Chondrocyte (in vitro differentiated cells): ENCODE measurements around the gene SOHLH2. TPM values are rescaled to one million over a fixed set of nuclear protein-coding genes. Genes with fewer than 3 reads are reported as not detected.

Experiments used
- DNase-seq: peaks from one replicate; pipeline ENCODE4 v3.0.0; 2021; ENCODE audit warnings: mixed read lengths, low spot score
- H3K27ac Mint-ChIP-seq: one replicate; pipeline ENCODE4 v1.8.0; 2021; ENCODE audit warnings: mild to moderate bottlenecking, moderate library complexity, mixed read lengths; ENCODE audit not compliant: unreplicated experiment
- H3K27me3 Mint-ChIP-seq: 2 replicates; pipeline ENCODE4 v1.8.0; 2021; ENCODE audit warnings: low read depth, mixed read lengths
- H3K36me3 Mint-ChIP-seq: 2 replicates; pipeline ENCODE4 v1.8.0; 2021; ENCODE audit warnings: low read depth, mixed read lengths
- H3K4me1 Mint-ChIP-seq: 2 replicates; pipeline ENCODE4 v1.8.0; 2021; ENCODE audit warnings: low read depth, mild to moderate bottlenecking, mixed read lengths
- H3K4me3 Mint-ChIP-seq: one replicate; pipeline ENCODE4 v1.8.0; 2021; ENCODE audit warnings: mild to moderate bottlenecking, moderate library complexity, mixed read lengths; ENCODE audit not compliant: unreplicated experiment
- H3K9me3 Mint-ChIP-seq: 2 replicates; pipeline ENCODE4 v1.8.0; 2021; ENCODE audit warnings: low read depth, mixed read lengths
- total RNA-seq: library from RNA; stranded (reverse); gene quantifications from 3 replicates; pipeline ENCODE4 v1.2.1, GENCODE V29; 2021
- TF ChIP-seq, protein P1 (sequence below): fragments of 200-600 bp; sonication (generic); IDR thresholded peaks from 2 replicates; pipeline ENCODE4 v1.5.0; 2021; ENCODE audit warnings: antibody characterized with exemption, mild to moderate bottlenecking, moderate library complexity

Gene SOHLH2
- total RNA-seq, 1 donor from 2014 or later, result 0.15 TPM

DNA sequence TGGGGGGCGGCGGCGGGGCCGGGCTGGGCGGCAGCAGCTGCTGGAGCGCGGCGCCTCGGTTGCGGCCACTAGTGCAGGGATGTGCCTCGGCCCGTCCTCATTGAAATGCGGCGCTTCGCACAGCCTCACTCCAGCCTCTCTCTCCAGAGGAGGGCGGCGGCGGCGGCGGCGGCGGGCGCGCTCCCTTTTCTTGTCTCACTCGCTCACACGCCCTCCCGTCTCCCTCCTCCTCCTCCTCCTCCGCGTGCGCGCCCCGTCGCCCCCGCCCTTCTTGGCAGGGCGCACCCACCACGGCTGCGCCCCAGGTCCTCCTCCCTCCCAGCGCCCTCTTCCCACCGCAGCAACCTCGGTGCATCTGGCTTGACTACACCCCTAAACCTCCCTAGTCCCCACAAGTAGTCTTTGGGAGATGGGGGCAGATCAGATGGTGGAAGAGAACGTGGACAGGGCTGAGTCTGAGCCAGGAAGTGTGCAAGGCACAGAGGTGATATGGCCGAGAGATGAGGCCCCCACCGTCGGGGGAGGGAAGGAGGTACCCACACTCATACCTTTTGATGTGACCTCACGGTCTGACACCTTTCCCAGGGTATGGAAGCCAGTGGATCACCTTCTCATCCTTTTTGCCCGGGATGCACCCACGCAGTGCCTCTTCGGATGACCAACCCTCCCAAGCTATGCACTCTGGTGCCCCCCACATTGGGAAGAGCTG is 83.0 kb downstream of the SOHLH2 start, which contains the start of gene DCLK1:
DCLK1 (minus strand) TSS at position 161 of the 709 bp plus-strand sequence.
- H3K27me3 Mint-ChIP-seq, result peaks cover 63% of the 10 kb centered on the region
- H3K4me1 Mint-ChIP-seq, result peaks cover 13% of the 10 kb centered on the region
- peak; percentile 90 for DNase-seq
- no peaks in the 10 kb centered on the region for H3K9me3 Mint-ChIP-seq
- peak within 1 kb of the TSS; percentile 72 for H3K4me3 Mint-ChIP-seq
- TF ChIP-seq, protein P1, sequence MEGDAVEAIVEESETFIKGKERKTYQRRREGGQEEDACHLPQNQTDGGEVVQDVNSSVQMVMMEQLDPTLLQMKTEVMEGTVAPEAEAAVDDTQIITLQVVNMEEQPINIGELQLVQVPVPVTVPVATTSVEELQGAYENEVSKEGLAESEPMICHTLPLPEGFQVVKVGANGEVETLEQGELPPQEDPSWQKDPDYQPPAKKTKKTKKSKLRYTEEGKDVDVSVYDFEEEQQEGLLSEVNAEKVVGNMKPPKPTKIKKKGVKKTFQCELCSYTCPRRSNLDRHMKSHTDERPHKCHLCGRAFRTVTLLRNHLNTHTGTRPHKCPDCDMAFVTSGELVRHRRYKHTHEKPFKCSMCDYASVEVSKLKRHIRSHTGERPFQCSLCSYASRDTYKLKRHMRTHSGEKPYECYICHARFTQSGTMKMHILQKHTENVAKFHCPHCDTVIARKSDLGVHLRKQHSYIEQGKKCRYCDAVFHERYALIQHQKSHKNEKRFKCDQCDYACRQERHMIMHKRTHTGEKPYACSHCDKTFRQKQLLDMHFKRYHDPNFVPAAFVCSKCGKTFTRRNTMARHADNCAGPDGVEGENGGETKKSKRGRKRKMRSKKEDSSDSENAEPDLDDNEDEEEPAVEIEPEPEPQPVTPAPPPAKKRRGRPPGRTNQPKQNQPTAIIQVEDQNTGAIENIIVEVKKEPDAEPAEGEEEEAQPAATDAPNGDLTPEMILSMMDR, result no peak
- H3K36me3 Mint-ChIP-seq, result no peaks in the 10 kb centered on the region
- no peak within 1 kb of the TSS for H3K27ac Mint-ChIP-seq

DNA sequence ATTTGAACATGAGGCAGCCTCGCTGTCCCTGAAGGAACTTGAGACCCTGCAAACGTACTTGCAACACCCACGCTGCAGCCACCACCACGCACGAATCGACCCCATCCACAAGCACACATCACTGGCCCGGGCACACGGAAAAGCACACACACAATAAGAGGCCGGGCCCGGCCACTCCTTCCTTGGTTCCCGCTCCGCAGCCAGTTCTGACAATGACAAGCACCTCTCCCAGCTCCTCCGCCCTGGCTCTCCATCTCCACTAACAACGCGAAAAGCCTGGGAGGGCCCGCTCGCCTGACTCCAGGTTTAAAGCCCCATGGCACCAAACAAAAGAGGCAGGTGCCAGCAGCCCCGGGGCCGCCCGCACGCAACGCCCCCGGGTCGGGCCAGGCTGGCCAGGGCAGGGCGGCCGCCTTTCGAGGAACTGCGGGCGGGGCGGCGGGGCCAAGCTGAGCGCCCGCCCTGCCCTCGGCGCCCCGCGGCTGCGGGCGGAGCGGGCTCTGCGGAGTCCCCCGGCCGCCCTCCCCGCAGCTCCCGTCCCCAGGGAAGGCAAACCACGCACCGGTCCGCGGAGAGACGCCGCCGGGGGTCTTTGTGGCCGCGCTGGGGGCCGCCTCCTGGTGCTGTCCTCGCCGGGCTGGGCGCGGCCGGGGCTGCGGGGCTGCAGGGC is 83.7 kb downstream of the SOHLH2 start:
- H3K27me3 Mint-ChIP-seq, result peaks cover 59% of the 10 kb centered on the region
- peak overlapping the region; percentile 72 for H3K4me3 Mint-ChIP-seq
- H3K36me3 Mint-ChIP-seq, result no peaks in the 10 kb centered on the region
- no peaks in the 10 kb centered on the region for H3K9me3 Mint-ChIP-seq
- H3K27ac Mint-ChIP-seq, result no peak overlapping the region
- TF ChIP-seq, protein P1, result no peak
- H3K4me1 Mint-ChIP-seq, result peaks cover 13% of the 10 kb centered on the region
- peak; percentile 71 for DNase-seq

DNA sequence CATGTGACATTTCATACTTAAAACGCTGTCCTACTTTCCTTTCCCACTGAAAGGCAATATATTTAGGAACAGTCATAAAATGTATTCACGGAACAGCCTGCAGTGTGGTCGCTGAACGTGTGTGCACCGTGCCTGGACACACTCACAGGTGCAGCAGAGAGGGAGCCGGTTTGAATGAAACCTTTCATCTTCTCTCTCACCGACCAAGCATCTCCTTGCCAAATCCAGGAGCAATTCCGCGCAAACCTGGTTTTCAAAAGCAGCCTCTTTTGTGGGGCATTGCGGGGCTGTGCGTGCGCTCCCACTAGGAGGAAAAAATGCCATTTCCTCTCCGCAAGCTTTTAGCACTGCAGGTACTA is 84.2 kb downstream of the SOHLH2 start:
- no peak for DNase-seq
- TF ChIP-seq, protein P1, result no peak
- Mint-ChIP-seq H3K4me3 (peak overlapping the region; percentile 72), H3K27ac (no peak overlapping the region), H3K27me3 (peaks cover 54% of the 10 kb centered on the region), H3K4me1 (peaks cover 13% of the 10 kb centered on the region), H3K36me3 (no peaks in the 10 kb centered on the region), H3K9me3 (no peaks in the 10 kb centered on the region)

DNA sequence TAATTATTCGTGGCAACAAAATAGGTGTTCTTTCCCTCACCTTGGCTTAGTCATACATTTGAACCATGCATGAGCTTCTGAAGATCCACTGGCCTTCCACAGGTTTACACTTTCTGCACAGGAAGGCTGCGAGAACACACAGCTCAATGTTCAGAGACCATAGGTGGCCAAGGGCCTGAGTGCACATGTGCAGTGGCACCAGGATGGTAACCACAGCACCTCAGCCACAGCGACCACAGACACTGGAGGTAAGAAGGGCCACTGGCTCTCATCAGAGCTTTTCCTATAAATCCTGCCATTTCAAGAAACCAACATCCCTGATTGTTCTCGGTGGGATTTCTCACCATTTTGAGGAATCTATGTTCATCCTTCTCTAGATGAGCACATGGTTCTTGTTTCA is 84.8 kb downstream of the SOHLH2 start:
- Mint-ChIP-seq H3K4me1 (peaks cover 17% of the 10 kb centered on the region), H3K4me3 (no peak overlapping the region), H3K27ac (no peak overlapping the region), H3K27me3 (peaks cover 47% of the 10 kb centered on the region), H3K36me3 (no peaks in the 10 kb centered on the region), H3K9me3 (no peaks in the 10 kb centered on the region)
- DNase-seq, result no peak
- TF ChIP-seq, protein P1, result no peak

DNA sequence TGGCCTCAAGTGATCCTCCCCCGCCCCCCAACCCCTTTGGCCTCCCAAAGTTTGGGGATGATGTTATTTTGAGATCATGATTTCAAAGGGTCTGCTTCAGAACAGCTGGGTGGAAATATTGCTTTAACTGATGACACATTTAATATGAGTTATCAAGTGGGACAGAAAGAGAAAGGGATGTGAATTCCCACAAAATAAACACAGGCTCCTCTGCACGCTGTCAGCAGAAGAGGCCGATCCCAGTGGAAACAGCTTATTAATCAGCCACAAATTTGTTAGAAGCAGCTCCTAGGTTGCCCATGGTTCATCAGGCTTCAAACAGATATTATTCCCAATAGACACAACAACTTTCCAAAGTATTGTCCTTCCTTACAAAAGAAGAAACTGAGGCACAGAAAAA is 87.9 kb downstream of the SOHLH2 start:
- peaks cover 36% of the 10 kb centered on the region for H3K27me3 Mint-ChIP-seq
- TF ChIP-seq, protein P1, result no peak
- H3K4me3 Mint-ChIP-seq, result no peak overlapping the region
- H3K9me3 Mint-ChIP-seq, result no peaks in the 10 kb centered on the region
- H3K36me3 Mint-ChIP-seq, result no peaks in the 10 kb centered on the region
- DNase-seq, result no peak
- H3K4me1 Mint-ChIP-seq, result peaks cover 22% of the 10 kb centered on the region
- H3K27ac Mint-ChIP-seq, result no peak overlapping the region
